ENCODE results near the gene UCMA.
"Not testable (repeated sequence)": the region's sequence is repeated elsewhere in the genome, so short reads cannot be mapped to it uniquely, and the experiment has no call there.

The UCMA gene

GRCh38 chr10:13234172-13234571 is at the start of gene UCMA:
UCMA (minus strand) TSS chr10:13234374; CDS start chr10:13234258, 116 bp downstream.
- no peak for DNase-seq (ENCODE audit: low spot score)

GRCh38 chr10:13282348-13282747 is 48.2 kb upstream of the UCMA start:
- not testable (repeated sequence) for DNase-seq (ENCODE audit: low spot score)

GRCh38 chr10:13276749-13277365 is 42.7 kb upstream of the UCMA start:
- DNase-seq (ENCODE audit: low spot score), result no peak

- DNase-seq (ENCODE audit: low spot score), result not testable (repeated sequence)
Measured at GRCh38 chr10:13276146-13276545, 42.0 kb upstream of the UCMA start.

- DNase-seq (ENCODE audit: low spot score), result no peak
Measured at GRCh38 chr10:13272164-13272571, 38.0 kb upstream of the UCMA start.

- peak; percentile 48 for DNase-seq (ENCODE audit: low spot score)
Measured at GRCh38 chr10:13271552-13272163, 37.5 kb upstream of the UCMA start.

GRCh38 chr10:13270877-13271551 is 36.8 kb upstream of the UCMA start:
- no peak for DNase-seq (ENCODE audit: low spot score)

- DNase-seq (ENCODE audit: low spot score), result no peak
Measured at GRCh38 chr10:13268841-13269240, 34.7 kb upstream of the UCMA start.

- no peak for DNase-seq (ENCODE audit: low spot score)
Measured at GRCh38 chr10:13268310-13268709, 34.1 kb upstream of the UCMA start.

GRCh38 chr10:13263591-13263990 is 29.4 kb upstream of the UCMA start:
- no peak for DNase-seq (ENCODE audit: low spot score)

GRCh38 chr10:13262433-13262832 is 28.3 kb upstream of the UCMA start:
- no peak for DNase-seq (ENCODE audit: low spot score)

- DNase-seq (ENCODE audit: low spot score), result no peak
Measured at GRCh38 chr10:13257621-13258140, 23.5 kb upstream of the UCMA start.

GRCh38 chr10:13256627-13257026 is 22.5 kb upstream of the UCMA start:
- no peak for DNase-seq (ENCODE audit: low spot score)

- no peak for DNase-seq (ENCODE audit: low spot score)
Measured at GRCh38 chr10:13253726-13254125, 19.6 kb upstream of the UCMA start.

GRCh38 chr10:13247784-13248183 is 13.6 kb upstream of the UCMA start:
- no peak for DNase-seq (ENCODE audit: low spot score)

- DNase-seq (ENCODE audit: low spot score), result no peak
Measured at GRCh38 chr10:13247246-13247645, 13.1 kb upstream of the UCMA start.

GRCh38 chr10:13242260-13242659 is 8.1 kb upstream of the UCMA start:
- not testable (repeated sequence) for DNase-seq (ENCODE audit: low spot score)

- DNase-seq (ENCODE audit: low spot score), result no peak
Measured at GRCh38 chr10:13241613-13242012, 7.4 kb upstream of the UCMA start.

GRCh38 chr10:13239923-13240322 is 5.7 kb upstream of the UCMA start:
- no peak for DNase-seq (ENCODE audit: low spot score)

- DNase-seq (ENCODE audit: low spot score), result no peak
Measured at GRCh38 chr10:13238271-13239077, 4.3 kb upstream of the UCMA start.

- DNase-seq (ENCODE audit: low spot score), result no peak
Measured at GRCh38 chr10:13236638-13237037, 2.5 kb upstream of the UCMA start.

GRCh38 chr10:13234736-13235135 is 562 bp upstream of the UCMA start:
- not testable (repeated sequence) for DNase-seq (ENCODE audit: low spot score)
